GM13976 (cell line): ENCODE results near the gene CCDC149.

ENCODE experiments used
- DNase-seq: peaks from one replicate; pipeline ENCODE4 v3.0.0; 2012; ENCODE audit warnings: low spot score
- in situ Hi-C: fragments of 300-500 bp; cut with MboI; formaldehyde crosslinking; loops from one replicate; pipeline ENCODE4 v1.12.0; 2022; ENCODE audit warnings: low sequenced_read_pairs, mixed read lengths, inconsistent platforms; ENCODE audit not compliant: unreplicated experiment
- TF ChIP-seq, protein P1 (sequence below): IDR thresholded peaks from 2 replicates; pipeline ENCODE4 v1.5.1; 2012; ENCODE audit warnings: borderline replicate concordance, mild to moderate bottlenecking; ENCODE audit not compliant: insufficient read depth; ENCODE audit errors: extremely low read depth, missing control alignments, control extremely low read depth

CCDC149 gene

DNA sequence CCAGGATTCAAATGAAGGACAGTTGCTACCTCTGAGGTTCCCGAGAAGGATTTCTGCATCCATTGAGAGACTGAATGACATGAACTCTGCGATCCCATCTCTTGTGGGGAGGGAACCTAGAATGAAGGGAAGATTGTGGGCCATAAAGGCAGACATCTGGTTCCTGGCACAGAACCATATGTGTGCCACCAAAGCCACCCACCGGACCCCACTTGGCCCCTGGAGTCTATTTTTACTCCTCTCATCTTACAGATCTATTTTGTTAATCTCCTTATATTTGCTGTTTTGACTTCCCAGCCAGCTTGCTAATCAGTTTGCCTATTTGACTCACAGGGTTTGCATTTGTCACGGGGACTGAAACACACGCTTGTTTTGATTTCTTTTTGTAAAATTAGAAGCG lies 110.2 kb downstream of the CCDC149 start:
- no peak for DNase-seq
- in situ Hi-C loops, result no loop called here
- TF ChIP-seq, protein P1, sequence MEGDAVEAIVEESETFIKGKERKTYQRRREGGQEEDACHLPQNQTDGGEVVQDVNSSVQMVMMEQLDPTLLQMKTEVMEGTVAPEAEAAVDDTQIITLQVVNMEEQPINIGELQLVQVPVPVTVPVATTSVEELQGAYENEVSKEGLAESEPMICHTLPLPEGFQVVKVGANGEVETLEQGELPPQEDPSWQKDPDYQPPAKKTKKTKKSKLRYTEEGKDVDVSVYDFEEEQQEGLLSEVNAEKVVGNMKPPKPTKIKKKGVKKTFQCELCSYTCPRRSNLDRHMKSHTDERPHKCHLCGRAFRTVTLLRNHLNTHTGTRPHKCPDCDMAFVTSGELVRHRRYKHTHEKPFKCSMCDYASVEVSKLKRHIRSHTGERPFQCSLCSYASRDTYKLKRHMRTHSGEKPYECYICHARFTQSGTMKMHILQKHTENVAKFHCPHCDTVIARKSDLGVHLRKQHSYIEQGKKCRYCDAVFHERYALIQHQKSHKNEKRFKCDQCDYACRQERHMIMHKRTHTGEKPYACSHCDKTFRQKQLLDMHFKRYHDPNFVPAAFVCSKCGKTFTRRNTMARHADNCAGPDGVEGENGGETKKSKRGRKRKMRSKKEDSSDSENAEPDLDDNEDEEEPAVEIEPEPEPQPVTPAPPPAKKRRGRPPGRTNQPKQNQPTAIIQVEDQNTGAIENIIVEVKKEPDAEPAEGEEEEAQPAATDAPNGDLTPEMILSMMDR, result no peak

DNA sequence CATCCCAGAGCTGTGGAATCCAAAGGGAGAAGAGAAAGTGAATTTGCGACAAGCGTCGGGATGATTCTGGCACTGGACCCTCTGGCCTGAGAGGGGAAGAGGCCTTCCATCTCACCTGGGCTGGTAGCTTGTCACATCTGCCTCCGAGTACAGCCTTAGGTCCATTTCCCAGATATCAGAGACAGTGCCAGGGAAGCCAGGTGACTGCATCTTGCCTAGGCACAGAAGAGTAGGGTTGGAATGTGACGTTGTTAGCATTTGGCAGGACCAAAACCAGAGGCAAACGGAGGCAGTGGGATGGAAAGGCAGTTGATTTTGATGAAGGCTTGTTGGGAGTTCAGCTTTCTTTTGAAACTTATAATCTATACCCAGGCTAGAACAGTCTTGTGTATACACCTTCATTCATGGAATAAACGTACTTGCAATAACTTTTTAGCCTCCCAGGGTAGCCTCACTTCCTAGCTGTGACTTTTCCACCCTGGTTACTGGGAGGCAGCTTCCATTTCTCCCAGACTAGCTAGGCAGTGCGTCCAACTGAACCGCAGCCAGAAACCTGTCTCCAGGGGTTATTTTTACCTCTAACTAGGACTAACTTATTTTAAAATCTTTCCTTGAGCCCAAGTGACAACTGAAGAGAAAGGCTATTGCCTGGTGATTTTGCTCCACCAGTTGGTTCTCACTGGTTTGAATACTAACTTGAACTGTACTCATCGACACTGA lies 111.5 kb downstream of the CCDC149 start:
- in situ Hi-C loops, result no loop called here
- TF ChIP-seq, protein P1, result no peak
- DNase-seq, result no peak

DNA sequence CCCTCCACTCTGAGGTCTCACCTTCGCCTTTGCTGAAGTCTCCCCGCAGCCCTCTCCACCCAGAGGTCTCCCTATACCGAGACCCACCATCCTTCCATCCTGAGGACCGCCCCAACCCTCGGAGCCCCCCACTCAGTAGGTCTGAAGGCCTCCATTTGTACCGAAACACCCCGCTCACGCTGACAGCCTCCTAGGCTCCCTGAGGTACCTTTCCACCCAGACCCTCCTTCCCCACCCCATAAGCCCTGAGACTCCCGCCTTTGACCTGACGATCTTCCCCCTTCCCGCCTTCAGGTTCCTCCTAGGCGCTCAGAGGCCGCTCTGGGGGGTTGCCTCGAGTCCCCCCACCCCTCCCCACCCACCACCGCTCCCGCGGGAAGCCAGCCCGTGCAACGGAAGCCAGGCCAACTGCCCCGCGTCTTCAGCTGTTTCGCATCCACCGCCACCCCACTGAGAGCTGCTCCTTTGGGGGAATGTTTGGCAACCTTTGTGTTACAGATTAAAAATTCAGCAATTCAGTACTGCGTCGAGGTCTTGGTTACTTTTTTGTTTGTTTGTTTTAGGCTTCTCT lies 112.4 kb downstream of the CCDC149 start:
- in situ Hi-C loops, result no loop called here
- TF ChIP-seq, protein P1, result no peak

DNA sequence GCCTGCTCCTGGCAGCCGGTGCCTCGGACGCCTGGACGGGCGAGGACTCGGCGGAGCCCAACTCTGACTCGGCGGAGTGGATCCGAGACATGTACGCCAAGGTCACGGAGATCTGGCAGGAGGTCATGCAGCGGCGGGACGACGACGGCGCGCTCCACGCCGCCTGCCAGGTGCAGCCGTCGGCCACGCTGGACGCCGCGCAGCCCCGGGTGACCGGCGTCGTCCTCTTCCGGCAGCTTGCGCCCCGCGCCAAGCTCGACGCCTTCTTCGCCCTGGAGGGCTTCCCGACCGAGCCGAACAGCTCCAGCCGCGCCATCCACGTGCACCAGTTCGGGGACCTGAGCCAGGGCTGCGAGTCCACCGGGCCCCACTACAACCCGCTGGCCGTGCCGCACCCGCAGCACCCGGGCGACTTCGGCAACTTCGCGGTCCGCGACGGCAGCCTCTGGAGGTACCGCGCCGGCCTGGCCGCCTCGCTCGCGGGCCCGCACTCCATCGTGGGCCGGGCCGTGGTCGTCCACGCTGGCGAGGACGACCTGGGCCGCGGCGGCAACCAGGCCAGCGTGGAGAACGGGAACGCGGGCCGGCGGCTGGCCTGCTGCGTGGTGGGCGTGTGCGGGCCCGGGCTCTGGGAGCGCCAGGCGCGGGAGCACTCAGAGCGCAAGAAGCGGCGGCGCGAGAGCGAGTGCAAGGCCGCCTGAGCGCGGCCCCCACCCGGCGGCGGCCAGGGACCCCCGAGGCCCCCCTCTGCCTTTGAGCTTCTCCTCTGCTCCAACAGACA lies 113.1 kb downstream of the CCDC149 start:
- in situ Hi-C loops, result no loop called here
- TF ChIP-seq, protein P1, result no peak

More for the DNA sequence above, 112.4 kb downstream of the CCDC149 start:
- DNase-seq, result peak; percentile 41

DNA sequence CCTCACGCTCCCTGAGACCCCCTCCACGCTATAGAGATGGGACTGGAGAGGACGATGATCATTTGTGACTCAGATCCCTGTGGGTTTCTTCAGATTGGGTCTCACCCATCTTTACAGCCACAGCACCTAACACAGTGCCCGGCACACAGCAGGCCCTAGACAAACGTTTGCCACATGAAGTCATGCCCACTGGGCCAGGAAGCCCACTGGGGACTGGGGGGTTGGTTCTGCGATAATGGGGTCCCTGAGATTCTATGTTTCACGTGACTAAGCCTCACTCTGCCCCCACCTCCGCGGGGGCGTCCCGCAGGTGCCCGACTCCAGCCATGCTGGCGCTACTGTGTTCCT lies 113.7 kb downstream of the CCDC149 start:
- in situ Hi-C loops, result no loop called here
- no peak for DNase-seq
- TF ChIP-seq, protein P1, result no peak

More for the DNA sequence above, 113.1 kb downstream of the CCDC149 start:
- DNase-seq, result no peak

DNA sequence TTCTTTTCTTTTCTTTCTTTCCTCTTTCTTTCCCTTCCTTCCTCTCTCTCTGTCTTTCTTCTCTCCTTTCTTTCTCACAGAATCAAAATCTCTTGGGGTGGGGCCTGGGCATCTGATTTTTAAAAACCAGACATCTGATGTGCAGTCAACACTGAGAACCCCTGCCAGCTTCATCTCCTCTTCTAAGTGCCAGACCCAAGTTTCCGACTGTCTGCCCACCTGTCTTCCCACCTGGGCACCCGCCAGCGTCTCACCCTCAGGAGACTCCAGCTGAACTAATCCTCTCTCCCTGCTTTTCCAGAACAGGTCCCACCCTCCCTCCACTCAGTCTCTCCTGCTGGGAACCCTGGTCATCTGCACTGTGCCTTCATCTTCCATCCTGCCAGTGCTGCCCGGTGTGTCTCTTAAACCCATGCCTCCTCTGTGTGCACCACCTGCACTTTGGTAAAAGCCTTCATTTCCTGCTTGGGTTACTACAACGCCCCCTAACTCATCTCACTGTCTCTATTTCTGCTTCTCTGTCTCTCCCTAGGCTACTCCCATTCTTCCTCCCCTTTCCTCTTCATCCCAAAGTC lies 114.7 kb downstream of the CCDC149 start:
- TF ChIP-seq, protein P1, result no peak
- no peak for DNase-seq
- in situ Hi-C loops, result no loop called here
